ENCODE data around the gene FABP3. TPM values are rescaled to one million over a fixed set of nuclear protein-coding genes. Genes with fewer than 3 reads are reported as not detected.

The FABP3 gene
- total and polyA plus RNA-seq, 12 donors, result 23.8 to 233 (median 59.4) TPM

DNA sequence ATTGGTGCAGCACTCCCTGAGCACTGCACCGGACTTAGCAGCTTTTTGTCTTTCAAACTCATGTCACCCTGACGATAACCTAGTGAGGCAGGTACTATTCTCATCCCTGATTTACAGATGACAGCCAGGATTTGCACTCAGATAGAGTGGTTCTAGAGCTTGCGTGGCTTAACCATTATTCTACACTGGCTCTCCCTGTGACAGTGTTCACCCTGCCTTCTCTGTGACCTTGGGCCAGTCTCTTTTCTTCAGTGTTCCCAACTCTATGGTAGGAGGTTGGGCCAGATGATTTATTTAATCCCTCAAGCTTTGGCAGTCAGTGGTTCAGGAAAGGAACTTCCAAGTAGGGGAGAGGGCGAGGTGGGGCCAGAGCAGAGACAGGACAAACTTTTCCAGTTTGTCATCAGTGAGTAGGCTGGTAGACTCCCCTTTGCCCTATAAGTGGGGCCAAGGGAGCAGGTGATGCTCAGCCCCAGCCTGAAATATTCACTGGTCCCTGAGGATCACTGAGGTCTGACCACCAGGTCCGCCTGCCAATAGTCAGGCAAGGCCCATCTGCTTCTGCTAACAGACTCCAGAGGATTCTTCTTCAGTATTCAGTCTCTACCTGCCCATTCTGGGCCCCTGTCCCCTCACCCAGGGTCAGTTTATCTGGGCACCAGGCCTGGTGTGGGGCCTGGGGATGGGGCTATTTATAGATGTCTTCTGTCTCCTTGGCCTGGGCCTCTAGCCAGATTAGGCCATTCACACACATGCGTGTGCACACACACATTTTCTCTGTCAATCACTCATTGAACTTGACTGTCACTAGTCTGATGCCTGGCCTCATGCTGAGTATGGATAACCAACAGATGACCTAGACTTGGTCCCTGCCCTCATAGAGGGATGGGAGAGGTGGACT, 8.8 kb upstream of the FABP3 start:
- Histone ChIP-seq H3K4me3 (no peak overlapping the region), H3K9me3 (replicated peaks in 1 of 3) (no peaks in the 10 kb centered on the region), H3K27me3 (no peaks in the 10 kb centered on the region), H3K36me3 (replicated peaks in 1 of 2) (no peaks in the 10 kb centered on the region), H3K4me1 (replicated peaks in 1 of 2) (peaks cover 13 to 14% of the 10 kb centered on the region in 2 donors), H3K27ac (no peak overlapping the region)
- intact Hi-C loops (cut with DNase I), result no loop called here
- peak in 2 of 7 donors; percentile 31 to 56 for DNase-seq
- 50 to 70% (median 67%) methylated on average over 4 to 6 of the region's 6 CpGs for WGBS, 4 donors
- no peak for TF ChIP-seq POLR2A (IDR thresholded peaks at IDR 0.05)
- TF ChIP-seq, protein P1, sequence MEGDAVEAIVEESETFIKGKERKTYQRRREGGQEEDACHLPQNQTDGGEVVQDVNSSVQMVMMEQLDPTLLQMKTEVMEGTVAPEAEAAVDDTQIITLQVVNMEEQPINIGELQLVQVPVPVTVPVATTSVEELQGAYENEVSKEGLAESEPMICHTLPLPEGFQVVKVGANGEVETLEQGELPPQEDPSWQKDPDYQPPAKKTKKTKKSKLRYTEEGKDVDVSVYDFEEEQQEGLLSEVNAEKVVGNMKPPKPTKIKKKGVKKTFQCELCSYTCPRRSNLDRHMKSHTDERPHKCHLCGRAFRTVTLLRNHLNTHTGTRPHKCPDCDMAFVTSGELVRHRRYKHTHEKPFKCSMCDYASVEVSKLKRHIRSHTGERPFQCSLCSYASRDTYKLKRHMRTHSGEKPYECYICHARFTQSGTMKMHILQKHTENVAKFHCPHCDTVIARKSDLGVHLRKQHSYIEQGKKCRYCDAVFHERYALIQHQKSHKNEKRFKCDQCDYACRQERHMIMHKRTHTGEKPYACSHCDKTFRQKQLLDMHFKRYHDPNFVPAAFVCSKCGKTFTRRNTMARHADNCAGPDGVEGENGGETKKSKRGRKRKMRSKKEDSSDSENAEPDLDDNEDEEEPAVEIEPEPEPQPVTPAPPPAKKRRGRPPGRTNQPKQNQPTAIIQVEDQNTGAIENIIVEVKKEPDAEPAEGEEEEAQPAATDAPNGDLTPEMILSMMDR (IDR thresholded peaks at IDR 0.05), result no peak

DNA sequence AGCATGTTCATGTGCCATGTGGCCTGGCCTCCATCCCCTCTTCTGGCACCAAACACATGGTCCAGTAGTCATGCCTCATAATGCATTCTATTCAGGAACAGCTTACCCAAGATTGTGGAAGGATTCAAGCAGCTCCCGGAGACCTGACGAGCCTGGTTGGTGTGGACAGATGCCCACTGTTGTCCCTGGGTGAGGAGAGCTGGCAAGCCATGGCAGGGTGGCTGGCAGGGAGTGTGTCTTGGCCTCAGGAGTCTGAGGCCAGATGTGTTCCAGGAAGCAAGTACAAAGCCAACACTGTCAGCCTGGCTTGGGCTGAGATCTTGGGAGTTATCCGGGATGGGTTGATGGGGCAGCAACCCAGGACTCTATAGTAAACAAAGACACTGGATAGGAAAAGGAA, 7.3 kb upstream of the FABP3 start:
- Histone ChIP-seq H3K36me3 (replicated peaks in 1 of 2) (no peaks in the 10 kb centered on the region), H3K27me3 (no peaks in the 10 kb centered on the region), H3K4me1 (replicated peaks in 1 of 2) (peaks cover 15 to 17% of the 10 kb centered on the region in 2 donors), H3K4me3 (no peak overlapping the region), H3K9me3 (replicated peaks in 1 of 3) (no peaks in the 10 kb centered on the region), H3K27ac (no peak overlapping the region)
- TF ChIP-seq, protein P1 (IDR thresholded peaks at IDR 0.05), result no peak
- no peak for TF ChIP-seq POLR2A (IDR thresholded peaks at IDR 0.05)
- intact Hi-C loops (cut with DNase I), result no loop called here
- DNase-seq, result no peak
- WGBS, 4 donors, result 80 to 93% (median 83%) methylated on average over 3 of the region's 3 CpGs

DNA sequence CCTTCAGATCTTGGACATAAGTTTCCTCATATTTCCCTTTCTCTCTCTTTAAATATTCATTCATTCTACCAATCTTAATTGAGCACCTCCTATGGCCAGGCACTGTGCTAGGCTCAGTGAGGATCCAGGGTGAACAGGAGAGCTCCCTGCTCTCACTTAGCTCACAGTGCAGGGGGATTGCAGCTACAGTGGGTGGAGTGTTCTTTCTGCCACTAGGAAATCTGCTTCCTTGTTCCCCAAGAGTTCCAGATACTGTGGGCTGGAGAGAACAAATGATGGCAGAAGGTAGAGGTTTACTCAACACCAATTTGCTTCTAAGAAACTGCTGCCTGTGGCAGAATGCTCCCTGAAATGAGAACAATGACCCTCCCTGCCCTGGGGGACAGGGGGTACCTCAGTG, 5.1 kb upstream of the FABP3 start:
- intact Hi-C loops (cut with DNase I), result no loop called here
- H3K4me1 ChIP-seq (replicated peaks in 1 of 2), result peaks cover 35 to 38% of the 10 kb centered on the region in 2 donors
- TF ChIP-seq POLR2A (IDR thresholded peaks at IDR 0.05), result no peak
- TF ChIP-seq, protein P1 (IDR thresholded peaks at IDR 0.05), result no peak
- no peak for DNase-seq
- no peaks in the 10 kb centered on the region for H3K9me3 ChIP-seq (replicated peaks in 1 of 3)
- H3K27me3 ChIP-seq, result no peaks in the 10 kb centered on the region
- no peak overlapping the region for H3K4me3 ChIP-seq
- no peaks in the 10 kb centered on the region for H3K36me3 ChIP-seq (replicated peaks in 1 of 2)
- H3K27ac ChIP-seq, result no peak overlapping the region

DNA sequence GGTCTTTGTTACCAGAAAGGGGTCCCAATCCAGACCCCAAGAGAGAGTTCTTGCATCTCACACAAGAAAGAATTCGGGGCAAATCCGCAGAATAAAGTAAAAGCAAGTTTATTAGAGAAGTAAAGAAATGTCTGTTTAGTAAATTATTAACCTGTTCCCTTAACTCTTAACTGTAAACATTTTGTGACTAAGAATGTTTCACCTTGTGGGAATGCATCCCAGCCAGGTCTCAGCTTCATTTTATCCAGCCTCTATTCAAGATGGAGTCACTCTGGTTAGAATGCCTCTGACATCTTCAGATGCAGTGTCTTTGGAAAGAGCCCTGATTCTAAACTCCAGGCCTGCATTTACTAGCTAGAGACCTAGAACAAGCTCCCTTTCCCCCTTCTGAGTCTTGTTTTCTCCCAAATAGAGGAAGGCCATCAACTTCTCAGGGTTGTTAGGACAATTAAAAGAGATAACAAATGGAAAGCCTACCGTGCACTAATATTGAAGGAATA, 4.5 kb upstream of the FABP3 start:
- intact Hi-C loops (cut with DNase I), result no loop called here
- Histone ChIP-seq H3K9me3 (replicated peaks in 1 of 3) (no peaks in the 10 kb centered on the region), H3K27ac (no peak overlapping the region), H3K4me3 (no peak overlapping the region), H3K27me3 (no peaks in the 10 kb centered on the region), H3K4me1 (replicated peaks in 1 of 2) (peaks cover 40 to 41% of the 10 kb centered on the region in 2 donors), H3K36me3 (replicated peaks in 1 of 2) (no peaks in the 10 kb centered on the region)
- WGBS, 4 donors, result 85 to 100% (median 90%) methylated on average over 3 of the region's 3 CpGs
- DNase-seq, result no peak
- no peak for TF ChIP-seq POLR2A (IDR thresholded peaks at IDR 0.05)

Data from adrenal gland (tissue), 12 donors.